ENCODE data around the gene SPATA31E1.
"Not testable (repeated sequence)": the region's sequence is repeated elsewhere in the genome, so short reads cannot be mapped to it uniquely, and the experiment has no call there.

The SPATA31E1 gene

GRCh38 chr9:87883990-87884389, 1.3 kb downstream of the SPATA31E1 start:
- Histone ChIP-seq H3K4me3 (no peak overlapping the region), H3K27ac (no peak overlapping the region)

DNA sequence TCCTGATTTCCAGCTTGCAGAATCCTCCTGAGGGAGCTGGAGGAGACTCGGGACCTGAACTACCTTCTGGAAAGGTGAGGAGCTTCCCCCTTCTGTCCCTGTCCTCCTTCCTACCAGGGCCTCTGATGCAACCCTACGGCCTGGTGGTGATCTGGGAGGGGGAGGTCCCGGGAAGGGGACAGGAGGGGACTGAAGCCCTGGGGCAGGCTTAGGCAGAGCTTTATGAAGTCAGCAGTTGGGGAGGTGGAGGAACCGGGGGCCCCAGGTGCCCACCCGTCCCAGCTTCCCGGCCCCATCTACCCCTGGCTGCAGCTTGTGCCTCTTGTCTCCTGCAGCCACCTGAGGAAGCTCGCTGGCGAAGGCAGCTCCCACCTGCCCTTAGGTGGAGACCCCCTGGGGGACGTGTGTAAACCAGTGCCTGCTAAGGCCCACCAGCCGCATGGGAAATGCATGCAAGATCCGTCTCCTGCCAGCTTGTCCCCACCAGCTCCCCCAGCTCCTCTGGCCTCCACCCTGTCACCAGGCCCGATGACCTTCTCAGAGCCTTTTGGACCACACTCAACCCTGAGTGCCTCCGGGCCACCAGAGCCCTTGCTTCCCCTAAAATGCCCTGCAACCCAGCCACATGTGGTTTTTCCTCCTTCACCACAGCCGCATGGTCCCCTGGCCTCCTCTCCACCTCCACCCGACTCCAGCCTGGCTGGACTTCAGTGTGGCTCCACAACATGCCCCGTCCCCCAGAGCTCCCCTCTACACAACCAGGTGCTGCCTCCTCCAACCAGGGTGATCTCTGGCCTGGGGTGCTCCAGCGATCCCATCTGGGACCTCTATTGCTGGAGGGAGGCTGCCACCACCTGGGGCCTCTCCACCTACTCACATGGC, 2.1 kb downstream of the SPATA31E1 start:
- H3K4me3 ChIP-seq: no peak overlapping the region
- no peak overlapping the region for H3K27ac ChIP-seq

- Histone ChIP-seq H3K4me3 (no peak overlapping the region), H3K27ac (no peak overlapping the region)
These were observed 3.0 kb downstream of the SPATA31E1 start for GRCh38 chr9:87885484-87886189.

GRCh38 chr9:87886210-87886932, 3.7 kb downstream of the SPATA31E1 start:
- H3K27ac ChIP-seq: no peak overlapping the region
- no peak overlapping the region for H3K4me3 ChIP-seq

DNA sequence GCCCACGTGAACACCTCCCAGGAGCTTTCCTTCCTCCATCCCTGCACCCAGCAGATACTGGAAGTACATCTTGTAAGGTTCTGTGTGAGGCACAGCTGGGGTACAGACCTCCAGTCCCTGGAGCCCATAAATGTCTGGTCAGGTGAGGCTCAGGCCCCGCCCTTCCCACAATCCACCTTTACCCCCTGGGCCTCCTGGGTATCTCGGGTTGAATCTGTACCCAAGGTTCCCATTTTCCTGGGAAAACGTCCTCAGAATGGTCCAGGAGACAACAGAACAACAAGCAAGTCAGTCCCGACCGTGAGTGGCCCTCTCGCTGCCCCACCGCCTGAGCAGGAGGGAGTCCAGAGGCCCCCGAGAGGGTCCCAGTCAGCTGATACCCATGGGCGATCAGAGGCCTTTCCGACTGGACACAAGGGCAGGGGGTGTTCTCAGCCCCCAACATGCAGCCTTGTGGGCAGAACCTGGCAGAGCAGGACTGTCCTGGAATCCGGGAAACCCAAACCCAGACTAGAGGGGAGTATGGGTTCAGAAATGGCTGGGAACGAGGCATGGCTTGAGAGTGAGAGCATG, 4.3 kb downstream of the SPATA31E1 start:
- H3K4me3 ChIP-seq: no peak overlapping the region

DNA sequence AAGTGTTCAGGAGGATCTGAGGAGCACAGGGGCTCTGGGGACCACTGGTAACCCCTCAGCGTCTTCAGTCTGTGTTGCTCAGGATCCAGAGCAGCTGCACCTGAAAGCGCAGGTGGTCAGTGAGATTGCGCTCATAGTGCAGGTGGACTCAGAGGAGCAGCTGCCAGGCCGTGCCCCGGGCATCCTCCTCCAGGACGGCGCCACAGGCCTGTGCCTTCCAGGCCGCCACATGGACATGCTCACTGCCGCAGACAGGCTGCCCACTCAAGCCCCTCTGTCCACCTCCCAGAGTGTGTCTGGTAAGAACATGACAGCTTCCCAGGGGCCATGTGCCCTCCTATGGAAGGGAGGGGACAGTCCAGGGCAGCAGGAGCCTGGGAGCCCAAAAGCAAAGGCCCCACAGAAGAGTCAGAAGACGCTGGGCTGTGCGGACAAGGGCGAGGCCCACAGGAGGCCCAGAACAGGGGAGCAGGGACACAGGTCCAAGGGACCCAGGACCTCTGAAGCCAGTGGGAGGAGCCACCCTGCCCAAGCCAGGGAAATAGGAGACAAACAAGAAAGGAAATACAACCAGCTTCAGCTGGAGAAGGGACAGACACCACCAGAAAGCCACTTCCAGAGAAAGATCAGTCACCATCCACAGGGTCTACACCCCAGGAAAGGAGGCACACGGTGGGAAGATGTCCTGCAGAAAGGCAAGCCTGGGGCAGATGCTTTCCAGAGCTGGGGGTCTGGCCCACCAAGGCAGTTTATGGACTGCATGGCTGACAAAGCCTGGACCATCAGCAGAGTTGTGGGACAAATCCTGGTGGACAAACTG, 5.2 kb downstream of the SPATA31E1 start:
- no peak overlapping the region for H3K4me3 ChIP-seq
- H3K27ac ChIP-seq: no peak overlapping the region

More for the DNA sequence above, 4.3 kb downstream of the SPATA31E1 start:
- no peak overlapping the region for H3K27ac ChIP-seq

DNA sequence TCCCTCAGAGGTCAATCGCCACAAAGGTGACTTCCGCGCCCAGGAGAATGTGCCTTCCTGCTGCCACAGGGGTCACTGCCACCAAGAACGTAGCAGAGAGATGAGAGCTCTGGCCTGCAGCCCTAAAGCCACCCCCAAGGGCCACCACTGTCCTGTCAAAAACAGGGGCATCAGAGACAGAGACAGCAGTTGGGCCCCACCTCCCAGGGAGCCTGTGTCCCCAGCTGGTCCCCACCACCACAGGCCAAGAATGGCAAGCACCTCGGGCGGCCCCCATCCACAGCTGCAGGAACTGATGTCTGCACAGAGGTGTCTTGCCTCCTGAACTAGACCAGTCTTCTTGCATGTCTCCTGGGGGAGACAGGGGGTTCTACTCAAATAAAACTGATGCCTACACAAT, 5.8 kb downstream of the SPATA31E1 start:
- no peak overlapping the region for H3K27ac ChIP-seq
- no peak overlapping the region for H3K4me3 ChIP-seq

GRCh38 chr9:87889065-87889881, 6.6 kb downstream of the SPATA31E1 start:
- H3K4me3 ChIP-seq: no peak overlapping the region
- H3K27ac ChIP-seq: no peak overlapping the region

DNA sequence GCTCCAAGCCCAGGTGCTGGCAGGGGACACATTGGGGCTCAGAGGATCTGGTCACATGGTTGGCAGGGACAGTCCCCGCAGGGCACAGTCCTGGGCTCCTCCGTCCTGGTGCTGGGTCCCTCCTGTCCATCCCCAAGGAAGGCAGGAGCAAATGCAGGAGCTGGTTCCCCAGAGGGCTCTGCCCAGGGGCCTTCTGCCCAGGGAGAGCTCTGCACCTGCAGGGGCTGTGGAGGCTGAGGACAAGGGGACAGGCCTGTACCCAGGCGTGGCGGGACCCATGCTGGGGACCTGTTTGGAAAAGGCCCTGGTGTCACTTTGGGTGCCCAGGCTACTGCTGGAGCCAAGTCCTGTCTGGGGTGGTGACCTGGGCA, 7.2 kb downstream of the SPATA31E1 start:
- Histone ChIP-seq H3K27ac (no peak overlapping the region), H3K4me3 (no peak overlapping the region)

DNA sequence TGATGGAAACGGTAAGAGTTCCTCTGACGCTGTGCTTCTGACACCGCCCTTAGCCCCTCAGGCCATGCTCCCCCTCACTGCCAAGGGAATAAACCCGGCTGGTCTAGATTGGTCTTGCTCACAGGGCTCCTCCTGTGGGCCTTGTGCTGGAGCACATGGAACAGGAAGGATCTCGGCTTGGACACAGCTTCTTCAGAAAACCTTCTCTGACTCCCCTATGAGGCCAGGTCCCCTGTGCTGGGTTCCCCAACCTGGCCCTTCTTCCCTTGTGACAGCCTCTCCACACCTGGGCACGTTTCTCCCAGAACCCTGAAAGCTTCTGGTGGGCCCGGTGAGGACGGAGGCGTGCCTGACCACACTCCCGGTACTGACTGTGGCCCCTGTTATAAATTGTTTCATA, 8.2 kb downstream of the SPATA31E1 start:
- Histone ChIP-seq H3K4me3 (no peak overlapping the region), H3K27ac (no peak overlapping the region)

- H3K4me3 ChIP-seq: no peak overlapping the region
- H3K27ac ChIP-seq: no peak overlapping the region
These were observed 9.1 kb downstream of the SPATA31E1 start for GRCh38 chr9:87891754-87892153.

- H3K4me3 ChIP-seq: no peak overlapping the region
- H3K27ac ChIP-seq: no peak overlapping the region
These were observed 10.3 kb downstream of the SPATA31E1 start for GRCh38 chr9:87892956-87893355.

- no peak overlapping the region for H3K4me3 ChIP-seq
- H3K27ac ChIP-seq: no peak overlapping the region
These were observed 12.4 kb downstream of the SPATA31E1 start for GRCh38 chr9:87894998-87895625.

GRCh38 chr9:87896891-87897290, 14.2 kb downstream of the SPATA31E1 start:
- Histone ChIP-seq H3K4me3 (no peak overlapping the region), H3K27ac (no peak overlapping the region)

- no peak overlapping the region for H3K4me3 ChIP-seq
These were observed 15.5 kb downstream of the SPATA31E1 start for GRCh38 chr9:87898151-87898550.

GRCh38 chr9:87902371-87902770, 19.7 kb downstream of the SPATA31E1 start:
- H3K27ac ChIP-seq, H3K4me3 ChIP-seq: not testable (repeated sequence)

More at GRCh38 chr9:87898151-87898550, 15.5 kb downstream of the SPATA31E1 start:
- no peak overlapping the region for H3K27ac ChIP-seq

DNA sequence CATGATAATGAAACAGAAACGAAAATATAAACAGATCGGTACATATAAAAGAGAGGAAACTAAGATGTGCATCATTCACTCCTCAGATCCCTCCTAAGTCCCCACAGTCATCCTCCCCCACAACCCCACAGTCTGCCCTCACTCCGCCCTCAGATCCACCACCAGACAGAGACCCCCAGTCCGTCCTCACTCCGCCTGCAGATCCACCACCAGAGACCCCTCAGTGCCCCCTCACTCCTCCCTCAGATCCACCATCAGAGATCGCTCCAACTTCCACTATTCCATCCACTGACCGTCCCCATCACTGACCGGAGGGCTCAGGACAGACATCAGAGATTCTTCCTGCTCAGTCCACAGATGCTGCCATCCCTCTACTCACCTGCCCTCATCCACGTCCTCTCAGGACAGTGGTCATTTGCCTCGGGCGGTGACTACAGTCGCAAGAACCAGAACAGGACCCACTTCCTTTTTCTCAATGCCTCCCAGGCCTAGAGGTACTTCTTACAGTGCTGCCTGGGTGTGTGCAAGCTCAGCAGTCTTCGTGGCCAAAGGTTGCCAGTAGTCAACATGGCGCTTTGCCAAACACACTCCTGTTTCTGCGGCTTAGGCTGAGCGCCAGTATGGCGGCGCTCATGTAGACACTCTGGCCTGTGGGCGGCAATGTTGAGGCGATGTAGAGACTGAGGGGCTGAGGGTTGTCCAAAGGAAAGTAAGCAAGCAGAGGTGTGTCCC, 26.8 kb downstream of the SPATA31E1 start:
- H3K27ac ChIP-seq: no peak overlapping the region

More for the DNA sequence above, 26.8 kb downstream of the SPATA31E1 start:
- H3K4me3 ChIP-seq: no peak overlapping the region

Measured in skin epidermis (tissue), 12 donors.